Heart right ventricle (tissue), 16 donors: ENCODE results near the gene CLASP2. TPM values are rescaled to one million over a fixed set of nuclear protein-coding genes. Genes with fewer than 3 reads are reported as not detected.

Experiments
- ATAC-seq, 8 donors: fragments of 200-7000 bp; cut with Tn5 transposase; one replicate each; pipeline ENCODE4 v1.9.1; 2020; ENCODE audit warnings: mild to moderate bottlenecking in 8 of 8, moderate library complexity in 8 of 8, moderate number of reproducible peaks in 1 of 8
- DNase-seq, 2 donors: peaks; one replicate each; pipeline ENCODE4 v3.0.0-alpha.2; 2020
- H3K27ac ChIP-seq, 10 donors: fragments of 200-600 bp; sonication (generic) in 2 of 10; one replicate each; pipeline versions ENCODE4 v1.5.0 to v1.8.0; 2020 to 2022; ENCODE audit warnings: mild to moderate bottlenecking in 3 of 10
- H3K27me3 ChIP-seq, 7 donors: fragments of 200-600 bp; one replicate each; pipeline ENCODE4 v1.8.0; 2021 to 2022; ENCODE audit warnings: mild to moderate bottlenecking in 2 of 7
- H3K36me3 ChIP-seq, 9 donors: fragments of 200-600 bp; sonication (generic) in 1 of 9; one replicate each; pipeline versions ENCODE4 v1.5.0 to v1.8.0; 2020 to 2022; ENCODE audit warnings: mild to moderate bottlenecking in 2 of 9
- H3K4me1 ChIP-seq, 9 donors: fragments of 200-600 bp; sonication (generic) in 1 of 9; one replicate each; pipeline versions ENCODE4 v1.5.0 to v1.8.0; 2020 to 2022; ENCODE audit warnings: mild to moderate bottlenecking in 4 of 9
- H3K4me3 ChIP-seq, 10 donors: fragments of 200-600 bp; sonication (generic) in 2 of 10; one replicate each; pipeline versions ENCODE4 v1.5.0 to v1.8.0; 2020 to 2022; ENCODE audit warnings: mild to moderate bottlenecking in 7 of 10, moderate library complexity in 2 of 10
- H3K9me3 ChIP-seq, 11 donors: fragments of 200-600 bp in 10 of 11; sonication (generic) in 2 of 11; one replicate each; pipeline versions ENCODE4 v1.5.0 to v1.8.0; 2013 to 2022; ENCODE audit warnings: mild to moderate bottlenecking in 2 of 11, control low read depth in 1 of 11, moderate library complexity in 1 of 11
- CTCF ChIP-seq, 9 donors: fragments of 200-600 bp; sonication (generic) in 2 of 9; IDR thresholded peaks; one replicate each; pipeline versions ENCODE4 v1.5.0 to v1.8.0; 2021 to 2022; ENCODE audit warnings: antibody characterized with exemption in 9 of 9, mild to moderate bottlenecking in 5 of 9, moderate library complexity in 1 of 9
- WGBS, 2 donors: extraction: QIAGEN DNeasy Blood & Tissue Kit; methylation state at CpG; one replicate each; pipeline ENCODE4 v1.1.7; 2013; ENCODE audit warnings: inconsistent platforms in 1 of 2; 5-methylcytosine and 5-hydroxymethylcytosine counted together
- intact Hi-C, 10 donors: fragments of 100-400 bp; cut with DNase I; formaldehyde crosslinking; loops; one replicate each; pipeline versions ENCODE4 v1.11.1 to v1.14.2; 2022
- polyA plus RNA-seq, 2 donors: library from polyadenylated mRNA; stranded (reverse); fragments of 200-250 nt; gene quantifications; one replicate each; pipeline ENCODE4 v1.2.3, GENCODE V29; 2013
- total RNA-seq, 10 donors: library from RNA; stranded (reverse); fragmentation: NEBNext Ultra II Directional in 3 of 10; extraction: Animal tissue kit (Norgen Biotek cat#: 25700) in 3 of 10; gene quantifications; one replicate each; pipeline versions ENCODE4 v1.2.1 to v1.2.4, GENCODE V29; 2021 to 2023
- donor health status: Arrhythmogenic right ventricular cardiomyopathy.
- donor health status: ischemic (EF 13 %, LVEDD 7.1; RV severe dilation, severe dysfunction).
- donor health status: healthy with polysubstance abuse.
- donor health status: DM: no; HTN: yes; CAD: no.
- donor health status: DM: no; HTN: no; CAD: no.
- donor health status: ischemic (EF 25% LVEDD 6.9; RV normal size, moderate dysfunction).
- donor health status: ischemic (EF 25% LVEDD 5.7; RV mildly dilated, moderate dysfunction).
- donor health status: healthy.
- donor health status: DM: yes; HTN: yes; CAD: no.
- donor health status: Ischemic cardiomyopathy.
- donor health status: ischemic (EF 35%, LVEDD 5.7; RV mildly dilated, moderate dysfunction).
- donor health status: nonischemic (EF 11% LVEDD 7.7; RV severe dilation, severe dysfunction).
- donor health status: DM: yes; HTN: yes; CAD: no.
- donor health status: PGD.
- donor health status: ischemic (EF 29% LVEDD 5.4; RV normal size, mild dysfunction).
- donor health status: nonischemic (EF 23%, LVEDD 6.1; RV moderate dilation, normal function).

The CLASP2 gene
- total and polyA plus RNA-seq, 12 donors, result 9.7 to 107 (median 84.9) TPM

GRCh38 chr3:33716227-33716626 lies 1.8 kb downstream of the CLASP2 start:
- DNase-seq, result no peak
- peaks cover 0 to 30% (median 9%) of the 10 kb centered on the region in 9 donors for H3K4me1 ChIP-seq
- peaks cover 0 to 2% (median 0%) of the 10 kb centered on the region in 9 donors for H3K36me3 ChIP-seq
- no peak for ATAC-seq
- intact Hi-C loops, result loop anchor here in 9 of 10 donors (2.0 to 10.0 kb wide), 10 partner anchors 51 to 274 kb away; partner anchors contain the start of genes PDCD6IP (in 2 of the 9) and UBP1 (in 2 of the 9)
- TF ChIP-seq CTCF (IDR thresholded peaks at IDR 0.05), result no peak
- 56 to 57% methylated on average over 7 of the region's 7 CpGs for whole genome bisulfite sequencing, 2 donors
- H3K9me3 ChIP-seq, result no peaks in the 10 kb centered on the region
- peak overlapping the region in 1 of 10 donors; percentile 98 for H3K27ac ChIP-seq
- H3K4me3 ChIP-seq, result peak overlapping the region in 8 of 10 donors; percentile 73 to 96 (median 91)
- H3K27me3 ChIP-seq, result no peaks in the 10 kb centered on the region

- H3K4me3 ChIP-seq, result no peak overlapping the region
- peaks cover 0 to 15% (median 4%) of the 10 kb centered on the region in 9 donors for H3K4me1 ChIP-seq
- intact Hi-C loops, result loop anchor here in 2 of 10 donors (5.0 to 10.0 kb wide), 2 partner anchors 46 to 74 kb away; no protein-coding TSS in a partner anchor
- H3K9me3 ChIP-seq, result no peaks in the 10 kb centered on the region
- H3K27me3 ChIP-seq, result no peaks in the 10 kb centered on the region
- 90 to 95% methylated on average over 3 of the region's 3 CpGs for WGBS, 2 donors
- no peak for ATAC-seq
- no peak overlapping the region for H3K27ac ChIP-seq
- TF ChIP-seq CTCF (IDR thresholded peaks at IDR 0.05), result no peak
- no peaks in the 10 kb centered on the region for H3K36me3 ChIP-seq
- DNase-seq, result no peak
Measured at GRCh38 chr3:33711100-33711499, 7.0 kb downstream of the CLASP2 start.

- DNase-seq, result no peak
- WGBS, 2 donors, result 96 to 98% methylated on average over 6 of the region's 6 CpGs
- no peaks in the 10 kb centered on the region for H3K27me3 ChIP-seq
- no peak for ATAC-seq
- H3K9me3 ChIP-seq, result peaks cover 0 to 40% (median 14%) of the 10 kb centered on the region in 11 donors
- H3K36me3 ChIP-seq, result no peaks in the 10 kb centered on the region
- H3K27ac ChIP-seq, result no peak overlapping the region
- no peaks in the 10 kb centered on the region for H3K4me1 ChIP-seq
- intact Hi-C loops, result no loop called here
- TF ChIP-seq CTCF (IDR thresholded peaks at IDR 0.05), result no peak
- H3K4me3 ChIP-seq, result no peak overlapping the region
Measured at GRCh38 chr3:33706056-33706455, 12.0 kb downstream of the CLASP2 start.

- intact Hi-C loops, result no loop called here
- Histone ChIP-seq H3K27me3 (no peaks in the 10 kb centered on the region), H3K9me3 (peaks cover 0 to 48% (median 14%) of the 10 kb centered on the region in 11 donors), H3K4me1 (no peaks in the 10 kb centered on the region), H3K4me3 (no peak overlapping the region), H3K27ac (no peak overlapping the region), H3K36me3 (no peaks in the 10 kb centered on the region)
- DNase-seq (no peak), ATAC-seq (no peak)
- no peak for TF ChIP-seq CTCF (IDR thresholded peaks at IDR 0.05)
- WGBS, 2 donors, result 94 to 97% methylated on average over 3 of the region's 3 CpGs
Measured at GRCh38 chr3:33704891-33705290, 13.2 kb downstream of the CLASP2 start.
